ENCODE results near the gene CTNND2. TPM values are rescaled to one million over a fixed set of nuclear protein-coding genes. Genes with fewer than 3 reads are reported as not detected.

CTNND2 gene
- total RNA-seq, 1 donor from 2014 or later, result not detected

- DNase-seq, result no peak
Measured at GRCh38 chr5:11306365-11306764, 597.9 kb downstream of the CTNND2 start.

- DNase-seq, result no peak
Measured at GRCh38 chr5:11305245-11305644, 599.0 kb downstream of the CTNND2 start.

GRCh38 chr5:11304641-11305040 is 599.6 kb downstream of the CTNND2 start:
- DNase-seq, result no peak

GRCh38 chr5:11302663-11303062 is 601.6 kb downstream of the CTNND2 start:
- no peak for DNase-seq

- DNase-seq, result no peak
Measured at GRCh38 chr5:11301171-11301570, 603.1 kb downstream of the CTNND2 start.

GRCh38 chr5:11300736-11301135 is 603.5 kb downstream of the CTNND2 start:
- no peak for DNase-seq

- DNase-seq, result no peak
Measured at GRCh38 chr5:11298877-11299276, 605.4 kb downstream of the CTNND2 start.

GRCh38 chr5:11293523-11293922 is 610.7 kb downstream of the CTNND2 start:
- no peak for DNase-seq

- no peak for DNase-seq
Measured at GRCh38 chr5:11292648-11293356, 611.4 kb downstream of the CTNND2 start.

- DNase-seq, result no peak
Measured at GRCh38 chr5:11289733-11290132, 614.5 kb downstream of the CTNND2 start.

GRCh38 chr5:11289208-11289607 is 615.0 kb downstream of the CTNND2 start:
- no peak for DNase-seq

- no peak for DNase-seq
Measured at GRCh38 chr5:11281842-11282241, 622.4 kb downstream of the CTNND2 start.

GRCh38 chr5:11277323-11277722 is 626.9 kb downstream of the CTNND2 start:
- DNase-seq, result no peak

- no peak for DNase-seq
Measured at GRCh38 chr5:11273180-11273903, 630.9 kb downstream of the CTNND2 start.

- no peak for DNase-seq
Measured at GRCh38 chr5:11269515-11269914, 634.7 kb downstream of the CTNND2 start.

GRCh38 chr5:11268891-11269290 is 635.4 kb downstream of the CTNND2 start:
- DNase-seq, result no peak

- no peak for DNase-seq
Measured at GRCh38 chr5:11266331-11266730, 637.9 kb downstream of the CTNND2 start.

GRCh38 chr5:11261241-11261640 is 643.0 kb downstream of the CTNND2 start:
- DNase-seq, result no peak

- DNase-seq, result no peak
Measured at GRCh38 chr5:11258001-11258400, 646.2 kb downstream of the CTNND2 start.

- DNase-seq, result no peak
Measured at GRCh38 chr5:11252523-11252922, 651.7 kb downstream of the CTNND2 start.

GRCh38 chr5:11252075-11252474 is 652.2 kb downstream of the CTNND2 start:
- no peak for DNase-seq

GRCh38 chr5:11251247-11251646 is 653.0 kb downstream of the CTNND2 start:
- DNase-seq, result no peak

GRCh38 chr5:11248966-11249365 is 655.3 kb downstream of the CTNND2 start:
- DNase-seq, result no peak

GRCh38 chr5:11247224-11247623 is 657.0 kb downstream of the CTNND2 start:
- no peak for DNase-seq

Measured in dermis blood vessel endothelial cell (primary cell).